ENCODE measurements around the gene NAP1L4.

DNA sequence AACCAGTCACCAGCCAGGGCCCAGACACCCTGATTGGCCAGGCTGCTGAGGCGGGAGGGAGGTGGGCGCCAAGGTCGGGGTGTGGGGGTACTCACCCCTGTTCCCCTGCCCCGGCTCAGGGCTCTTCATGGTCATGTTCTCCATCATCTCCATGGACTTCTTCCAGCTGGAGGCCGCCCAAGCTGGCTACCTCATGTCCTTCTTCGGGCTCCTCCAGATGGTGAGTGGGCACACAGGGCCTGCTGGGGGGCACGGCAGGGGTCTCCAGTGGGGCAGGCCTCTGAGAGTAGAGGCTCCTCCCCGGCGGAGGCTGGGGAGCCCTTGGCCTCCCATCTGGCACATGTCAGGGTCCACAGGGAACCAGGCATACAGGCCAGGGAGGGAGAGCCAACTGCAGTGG, 72.9 kb downstream of the NAP1L4 start:
- TF ChIP-seq RAD21 (IDR thresholded peaks at IDR 0.05; ENCODE audit: low read length) (no peak), POLR2A (IDR thresholded peaks at IDR 0.05; ENCODE audit: low read depth, low read length) (no peak)

Measured in IMR-90 (cell line).